GM19043 (cell line): ENCODE measurements around the gene RPL27.
"Not testable (repeated sequence)": the region's sequence is repeated elsewhere in the genome, so short reads cannot be mapped to it uniquely, and the experiment has no call there.

Source experiments
- ATAC-seq: cut with Tn5 transposase; IDR thresholded peaks from one replicate; pipeline ENCODE4 v1.9.1; 2021; ENCODE audit warnings: low read depth; ENCODE audit not compliant: unreplicated experiment

The RPL27 gene

GRCh38 chr17:42992872-42993271 lies 5.3 kb upstream of the RPL27 start:
- no peak for ATAC-seq

- ATAC-seq = not testable (repeated sequence)
Observed at GRCh38 chr17:42993913-42994312, 4.3 kb upstream of the RPL27 start.

GRCh38 chr17:42997390-42997983 lies 732 bp upstream of the RPL27 start:
- no peak for ATAC-seq

- ATAC-seq = no peak
Observed at GRCh38 chr17:42999003-42999525, 845 bp downstream of the RPL27 start.

GRCh38 chr17:43000894-43001293 lies 2.7 kb downstream of the RPL27 start:
- not testable (repeated sequence) for ATAC-seq

GRCh38 chr17:43003542-43004172 lies 5.4 kb downstream of the RPL27 start:
- no peak for ATAC-seq

GRCh38 chr17:43006639-43007551 lies 8.7 kb downstream of the RPL27 start, which contains the start of gene IFI35:
TSS of gene IFI35 (plus strand) at chr17:43006784. CDS start at chr17:43006948, 164 bp downstream.
- ATAC-seq = no peak

GRCh38 chr17:43010667-43011308 lies 12.6 kb downstream of the RPL27 start:
- ATAC-seq = no peak

- ATAC-seq = no peak
Observed at GRCh38 chr17:43011728-43012472, 13.7 kb downstream of the RPL27 start.

GRCh38 chr17:43013296-43013695 lies 15.1 kb downstream of the RPL27 start:
- ATAC-seq = no peak

GRCh38 chr17:43014020-43014648 lies 15.9 kb downstream of the RPL27 start:
- ATAC-seq = no peak

GRCh38 chr17:43014649-43015542 lies 16.7 kb downstream of the RPL27 start:
- ATAC-seq = no peak

GRCh38 chr17:43015579-43015978 lies 17.4 kb downstream of the RPL27 start:
- no peak for ATAC-seq

- no peak for ATAC-seq
Observed at GRCh38 chr17:43016216-43016615, 18.0 kb downstream of the RPL27 start.

- ATAC-seq = no peak
Observed at GRCh38 chr17:43018008-43018853, 20.0 kb downstream of the RPL27 start.

GRCh38 chr17:43018932-43019331 lies 20.7 kb downstream of the RPL27 start:
- no peak for ATAC-seq

GRCh38 chr17:43019418-43019817 lies 21.2 kb downstream of the RPL27 start:
- no peak for ATAC-seq
